ENCODE measurements around the gene CGB8.
"Not testable (repeated sequence)": the region's sequence is repeated elsewhere in the genome, so short reads cannot be mapped to it uniquely, and the experiment has no call there.

CGB8 gene

DNA sequence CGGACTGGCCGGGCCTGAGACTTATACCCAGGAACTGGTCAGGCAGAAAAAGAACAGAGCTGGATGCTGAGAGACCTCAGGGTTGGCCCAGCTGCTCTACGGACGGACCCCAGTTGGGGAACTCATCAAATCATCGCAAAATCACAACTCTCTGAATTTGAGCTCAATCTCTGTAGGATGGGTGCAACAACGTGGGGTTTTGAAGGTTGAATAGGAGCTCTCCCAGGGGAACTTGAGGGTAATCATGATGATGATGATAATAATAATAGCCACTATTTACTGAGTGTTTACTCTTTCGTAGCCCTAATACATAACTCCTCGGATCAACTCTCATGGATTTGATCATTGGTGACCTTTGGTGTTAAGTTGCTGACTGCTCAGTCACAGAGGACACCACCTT lies 18.6 kb downstream of the CGB8 start:
- DNase-seq (ENCODE audit: low read depth, low spot score), result not testable (repeated sequence)

DNA sequence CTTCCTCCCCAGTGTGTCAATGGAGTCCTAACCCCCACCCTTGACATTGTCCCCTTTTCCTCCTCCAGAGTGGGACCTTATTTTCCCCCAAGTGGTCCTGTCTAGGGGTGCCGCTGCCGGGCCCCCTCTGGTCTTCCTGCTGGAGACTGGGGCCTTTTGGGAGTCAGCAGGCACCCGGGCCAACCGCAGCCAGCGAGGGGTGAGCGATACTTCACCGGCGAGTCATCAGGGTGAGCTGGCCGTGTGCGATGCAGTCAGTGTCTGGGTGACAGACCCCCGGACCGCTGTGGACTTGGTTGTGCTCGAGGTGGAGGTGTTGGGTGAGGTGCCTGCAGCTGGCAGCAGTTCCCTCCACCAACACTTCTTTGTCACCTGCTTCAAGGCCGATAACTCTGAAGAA lies 19.2 kb downstream of the CGB8 start:
- DNase-seq (ENCODE audit: low read depth, low spot score), result not testable (repeated sequence)

DNA sequence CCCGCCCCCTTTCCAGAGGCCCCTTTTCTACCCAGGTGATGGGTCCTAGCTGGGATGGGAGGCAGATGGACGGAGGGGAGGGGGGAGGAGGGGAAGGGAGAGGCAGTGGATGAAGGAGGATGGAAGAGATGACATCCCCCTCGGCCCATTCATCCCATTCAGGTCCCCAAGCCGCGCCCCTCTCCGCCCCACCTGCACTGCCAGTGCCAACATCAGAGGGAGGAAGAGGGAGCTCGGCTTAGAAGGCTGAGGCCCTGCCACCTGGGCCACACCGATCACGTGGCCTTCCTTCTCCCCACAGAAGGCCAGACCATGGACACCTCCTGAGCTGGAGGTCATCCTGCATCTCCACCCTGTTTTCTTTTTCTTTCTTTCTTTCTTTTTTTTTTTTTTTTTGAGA lies 20.2 kb downstream of the CGB8 start:
- not testable (repeated sequence) for DNase-seq (ENCODE audit: low read depth, low spot score)

DNA sequence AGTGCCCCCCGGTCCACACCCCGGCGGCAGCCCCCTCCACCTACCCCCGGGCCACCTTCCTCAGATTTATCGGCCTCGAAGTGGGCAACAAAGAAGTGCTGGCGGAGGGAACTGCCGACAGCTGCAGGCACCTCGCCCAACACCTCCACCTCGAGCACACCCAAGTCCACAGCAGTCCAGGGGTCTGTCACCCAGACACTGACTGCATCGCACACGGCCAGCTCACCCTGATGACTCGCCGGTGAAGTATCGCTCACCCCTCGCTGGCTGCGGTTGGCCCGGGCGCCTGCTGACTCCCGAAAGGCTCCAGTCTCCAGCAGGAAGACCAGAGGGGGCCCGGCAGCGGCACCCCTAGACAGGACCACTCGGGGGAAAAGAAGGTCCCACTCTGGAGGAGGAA lies 23.3 kb downstream of the CGB8 start:
- DNase-seq (ENCODE audit: low read depth, low spot score), result not testable (repeated sequence)

DNA sequence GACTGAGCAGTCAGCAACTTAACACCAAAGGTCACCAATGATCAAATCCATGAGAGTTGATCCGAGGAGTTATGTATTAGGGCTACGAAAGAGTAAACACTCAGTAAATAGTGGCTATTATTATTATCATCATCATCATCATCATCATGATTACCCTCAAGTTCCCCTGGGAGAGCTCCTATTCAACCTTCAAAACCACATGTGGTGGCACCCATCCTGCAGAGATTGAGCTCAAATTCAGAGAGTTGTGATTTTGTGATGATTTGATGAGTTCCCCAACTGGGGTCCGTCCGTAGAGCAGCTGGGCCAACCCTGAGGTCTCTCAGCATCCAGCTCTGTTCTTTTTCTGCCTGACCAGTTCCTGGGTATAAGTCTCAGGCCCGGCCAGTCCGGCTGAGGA lies 23.8 kb downstream of the CGB8 start:
- not testable (repeated sequence) for DNase-seq (ENCODE audit: low read depth, low spot score)

DNA sequence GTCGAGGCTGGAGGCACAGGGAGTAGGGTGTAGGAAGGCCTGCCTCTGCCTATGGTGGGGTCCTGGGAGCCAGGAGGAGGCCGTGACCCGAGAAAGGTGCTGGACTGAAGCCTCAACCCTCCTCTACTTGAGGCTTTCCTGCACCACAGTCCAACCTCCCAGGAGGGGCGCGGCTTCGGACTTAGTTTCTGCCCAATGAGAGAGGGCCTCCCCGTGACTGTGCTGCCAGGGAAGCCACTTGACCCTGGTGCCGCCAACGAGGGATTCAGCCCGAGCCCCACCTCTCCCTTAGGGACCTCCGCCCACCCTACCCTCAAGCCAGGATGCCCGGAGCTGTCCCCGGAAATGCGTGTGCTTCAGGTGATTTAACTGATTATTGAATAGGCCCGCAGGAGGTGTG lies 24.7 kb downstream of the CGB8 start, which contains the start of gene CGB3:
Gene CGB3 (minus strand): TSS at position 101 of the 400 bp plus-strand sequence. CDS start 362 bp downstream, outside the sequence.
- DNase-seq (ENCODE audit: low read depth, low spot score), result not testable (repeated sequence)

DNA sequence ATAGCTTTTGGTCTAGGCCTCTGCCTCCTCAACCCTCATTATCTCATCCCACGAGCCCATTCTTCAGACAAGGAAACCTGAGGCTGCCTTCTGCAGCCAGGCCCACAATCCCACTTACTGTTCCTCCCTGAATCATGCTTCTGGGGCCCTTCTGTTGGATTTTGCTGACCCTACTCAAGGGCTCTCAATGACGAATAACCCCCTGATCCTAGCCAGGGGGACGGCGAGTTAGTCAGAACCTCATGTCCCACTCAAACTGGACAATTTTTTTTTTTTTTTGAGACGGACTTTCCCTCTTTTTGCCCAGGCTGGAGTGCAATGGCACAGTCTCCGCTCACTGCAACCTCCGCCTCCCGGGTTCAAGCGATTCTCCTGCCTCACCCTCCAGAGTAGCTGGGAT lies 26.8 kb downstream of the CGB8 start:
- no peak for DNase-seq (ENCODE audit: low read depth, low spot score)

DNA sequence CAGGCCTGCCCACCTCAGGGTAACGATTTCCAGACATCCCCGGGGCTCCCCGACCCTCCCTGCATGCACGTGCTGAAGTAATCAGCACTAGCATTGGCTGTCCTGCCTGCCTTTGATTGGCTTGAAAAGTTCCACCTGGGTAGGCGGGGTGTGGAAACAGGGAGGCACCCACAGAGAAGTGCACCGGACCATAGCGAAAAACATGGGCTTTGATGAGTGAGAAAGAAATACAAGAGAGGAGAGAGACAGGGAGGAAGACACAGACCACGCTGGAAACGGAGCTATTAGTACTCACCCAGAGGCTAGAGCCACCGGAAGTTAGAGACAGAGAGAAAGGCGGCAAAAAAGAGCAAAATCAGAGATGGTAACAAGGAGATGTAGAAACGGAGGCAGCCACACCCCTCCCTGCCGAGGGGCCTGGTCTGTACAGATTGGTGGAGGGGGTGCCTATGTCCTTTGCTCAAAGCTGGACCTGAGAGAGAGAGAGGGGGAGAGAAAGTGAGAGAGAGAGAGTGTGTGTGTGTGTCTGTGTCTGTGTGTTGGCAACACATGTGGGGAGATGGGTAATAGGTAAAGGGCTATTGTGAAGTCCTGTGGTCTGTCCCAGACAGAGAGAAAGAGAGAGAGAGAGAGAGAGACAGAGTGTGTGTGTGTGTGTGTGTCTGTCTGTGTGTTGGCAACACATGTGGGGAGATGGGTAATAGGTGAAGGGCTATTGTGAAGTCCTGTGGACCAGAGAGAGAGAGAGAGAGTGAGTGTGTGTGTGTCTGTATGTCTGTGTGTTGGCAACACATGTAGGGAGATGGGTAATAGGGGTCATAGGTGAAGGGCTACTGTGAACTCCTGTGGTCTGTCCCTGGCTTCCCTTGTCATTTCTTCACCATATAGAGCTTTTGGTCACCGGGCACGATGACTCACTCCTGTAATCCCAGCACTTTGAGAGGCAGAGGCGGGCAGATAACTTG lies 27.7 kb downstream of the CGB8 start:
- no peak for DNase-seq (ENCODE audit: low read depth, low spot score)

DNA sequence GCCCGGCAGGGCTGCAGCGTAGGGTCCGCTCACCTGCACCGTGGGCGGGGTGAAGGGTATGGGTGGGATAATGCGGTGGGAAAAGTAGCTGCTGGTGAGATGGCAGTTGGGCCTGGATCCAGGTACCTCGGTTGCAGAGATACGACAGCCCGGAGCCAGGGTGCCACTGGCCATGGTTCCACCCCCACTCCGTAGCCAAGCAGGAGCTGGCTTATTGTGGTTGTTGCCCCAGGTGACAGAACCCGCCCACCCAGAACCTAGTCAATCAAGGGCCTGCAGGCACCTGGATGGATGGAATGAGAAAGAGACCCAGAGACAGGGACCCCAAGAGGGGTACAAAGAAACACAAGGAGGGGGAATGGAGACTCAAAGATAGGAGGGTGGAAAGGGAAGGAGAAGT lies 28.6 kb downstream of the CGB8 start:
- no peak for DNase-seq (ENCODE audit: low read depth, low spot score)

DNA sequence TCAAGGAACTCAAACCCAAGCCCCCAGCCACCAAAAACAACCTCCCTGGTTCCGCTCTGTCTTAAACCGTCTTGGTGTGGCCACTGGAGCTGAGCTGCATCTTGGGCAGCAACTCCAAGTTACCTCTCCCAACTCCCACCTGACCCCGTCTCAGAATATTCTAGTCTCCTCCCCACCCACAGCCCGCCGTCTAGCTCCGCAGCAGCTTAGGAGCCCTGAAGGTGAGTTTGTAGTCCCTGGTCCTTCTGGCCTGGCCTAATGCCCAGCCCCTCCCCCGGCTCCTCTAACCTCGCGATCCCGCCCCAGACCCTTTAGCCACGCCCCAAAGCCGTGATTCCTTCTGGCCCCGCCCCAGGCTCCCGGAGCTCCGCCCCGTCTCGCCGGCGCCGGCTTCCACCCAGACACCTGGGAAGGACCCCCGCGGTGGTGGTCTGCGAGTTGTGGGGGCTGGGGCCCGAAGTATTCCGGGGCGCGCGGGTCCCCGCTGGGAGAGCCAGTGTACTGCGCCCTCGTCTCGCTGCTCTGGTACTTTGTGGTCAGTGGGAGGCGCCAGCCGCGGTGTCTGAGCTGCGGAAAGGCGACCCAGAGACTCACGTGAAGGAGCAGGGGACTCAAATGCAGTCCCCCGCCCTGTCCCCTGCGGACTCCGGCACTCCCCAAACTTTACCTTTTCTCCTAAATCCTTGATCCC lies 29.5 kb downstream of the CGB8 start:
- DNase-seq (ENCODE audit: low read depth, low spot score), result no peak

DNA sequence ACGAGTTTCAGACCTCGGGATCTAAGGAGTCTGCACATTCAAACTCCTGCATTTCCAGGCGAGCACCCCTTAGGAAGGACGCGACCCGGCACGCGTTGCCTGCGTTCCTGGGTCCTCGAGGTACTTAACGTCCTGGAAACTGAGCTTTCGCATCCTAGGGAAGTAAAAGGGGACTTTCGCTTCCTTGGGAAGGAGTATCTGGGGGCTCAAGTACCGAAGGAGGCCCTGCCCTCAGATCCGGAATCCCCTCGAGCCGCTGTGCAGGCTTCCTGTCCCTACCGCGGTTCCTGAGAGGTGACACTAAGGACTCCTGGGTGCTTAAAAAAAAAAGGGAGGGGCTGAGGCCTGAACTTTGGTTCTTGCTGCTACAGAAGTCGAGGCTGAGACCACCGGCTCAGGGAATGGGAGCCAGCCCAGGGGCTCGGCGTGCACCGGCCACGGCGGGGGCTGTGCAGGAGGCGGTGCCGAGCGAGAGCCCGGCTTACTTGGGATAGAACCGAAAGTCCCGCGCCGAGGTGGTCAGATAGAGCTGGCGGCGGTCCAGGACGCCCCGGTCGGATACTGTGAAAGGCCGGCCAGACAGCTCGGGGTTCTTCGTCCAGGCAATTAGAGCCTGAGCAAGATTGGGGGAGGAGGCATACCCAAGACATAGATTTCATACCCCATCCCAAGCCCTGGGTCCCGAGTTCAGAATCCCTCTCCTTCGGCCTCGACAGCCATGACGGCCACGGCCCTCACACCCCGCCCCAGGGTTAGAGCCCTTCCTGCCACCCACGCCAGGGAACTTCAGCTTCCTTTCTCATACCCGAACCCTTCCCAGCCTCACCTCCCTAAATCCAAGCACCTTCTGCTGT lies 30.3 kb downstream of the CGB8 start:
- DNase-seq (ENCODE audit: low read depth, low spot score), result not testable (repeated sequence)

DNA sequence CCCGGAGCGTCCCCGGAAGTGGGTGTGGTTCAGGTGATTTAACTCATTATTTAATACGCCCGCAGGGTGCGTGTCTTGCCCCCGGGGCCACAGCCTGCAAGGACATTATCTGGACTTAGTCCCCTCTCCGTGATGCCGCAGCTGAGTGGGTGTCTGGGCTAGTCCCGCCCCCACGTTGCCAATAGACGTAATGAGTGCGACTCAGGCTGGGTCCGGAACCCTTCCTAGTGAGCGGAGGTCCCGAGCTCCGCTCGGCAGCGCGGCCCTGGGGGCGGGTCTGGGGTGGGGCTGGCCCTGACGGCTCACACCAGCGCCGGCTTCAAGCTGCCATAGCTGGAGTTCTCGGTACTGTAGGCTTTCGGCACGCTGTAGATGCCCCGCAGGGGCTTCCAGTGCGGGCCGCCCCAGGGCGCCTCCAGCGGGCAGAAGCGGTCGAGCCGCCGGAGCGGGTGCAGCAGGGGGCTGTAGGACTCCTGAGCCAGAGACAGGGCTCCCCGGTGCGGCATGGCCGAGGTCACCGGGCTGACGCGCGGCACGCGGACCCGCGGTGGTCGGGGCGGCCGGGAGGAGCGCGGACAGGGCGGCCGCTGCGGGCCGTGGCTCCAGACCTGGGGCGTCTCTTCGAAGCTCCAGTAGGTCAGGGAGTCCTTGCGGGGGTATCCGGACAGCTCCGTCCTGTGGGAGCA lies 31.1 kb downstream of the CGB8 start:
- no peak for DNase-seq (ENCODE audit: low read depth, low spot score)

DNA sequence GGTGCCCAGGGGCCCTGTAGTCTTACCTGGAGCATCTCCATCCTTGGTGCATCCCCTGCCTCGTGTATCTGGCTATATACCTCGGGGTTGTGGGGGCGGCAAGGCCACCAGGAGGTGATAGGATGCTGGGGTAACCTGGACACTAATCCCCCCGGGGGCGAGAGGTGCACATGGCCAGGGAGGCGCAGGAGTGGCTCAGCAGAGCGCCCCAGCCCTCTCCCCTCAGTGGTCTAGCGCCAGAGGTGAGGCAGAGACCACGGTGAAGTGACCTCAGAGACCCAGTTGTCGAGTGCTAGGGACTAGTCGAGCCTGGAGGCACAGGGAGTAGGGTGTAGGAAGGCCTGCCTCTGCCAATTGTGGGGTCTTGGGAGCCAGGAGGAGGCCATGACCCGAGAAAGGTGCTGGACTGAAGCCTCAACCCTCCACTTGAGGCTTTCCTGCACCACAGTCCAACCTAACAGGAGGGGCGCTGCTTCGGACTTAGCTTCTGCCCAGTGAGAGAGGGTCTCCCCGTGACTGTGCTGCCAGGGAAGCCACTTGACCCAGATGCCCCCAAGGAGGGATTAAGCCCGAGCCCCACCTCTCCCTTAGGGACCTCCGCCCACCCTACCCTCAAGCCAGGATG lies 31.8 kb downstream of the CGB8 start, which contains the start of gene LHB:
Gene LHB (minus strand): TSS at position 51 of the 625 bp plus-strand sequence. CDS start 10 bp downstream, at position 41.
- DNase-seq (ENCODE audit: low read depth, low spot score), result no peak

DNA sequence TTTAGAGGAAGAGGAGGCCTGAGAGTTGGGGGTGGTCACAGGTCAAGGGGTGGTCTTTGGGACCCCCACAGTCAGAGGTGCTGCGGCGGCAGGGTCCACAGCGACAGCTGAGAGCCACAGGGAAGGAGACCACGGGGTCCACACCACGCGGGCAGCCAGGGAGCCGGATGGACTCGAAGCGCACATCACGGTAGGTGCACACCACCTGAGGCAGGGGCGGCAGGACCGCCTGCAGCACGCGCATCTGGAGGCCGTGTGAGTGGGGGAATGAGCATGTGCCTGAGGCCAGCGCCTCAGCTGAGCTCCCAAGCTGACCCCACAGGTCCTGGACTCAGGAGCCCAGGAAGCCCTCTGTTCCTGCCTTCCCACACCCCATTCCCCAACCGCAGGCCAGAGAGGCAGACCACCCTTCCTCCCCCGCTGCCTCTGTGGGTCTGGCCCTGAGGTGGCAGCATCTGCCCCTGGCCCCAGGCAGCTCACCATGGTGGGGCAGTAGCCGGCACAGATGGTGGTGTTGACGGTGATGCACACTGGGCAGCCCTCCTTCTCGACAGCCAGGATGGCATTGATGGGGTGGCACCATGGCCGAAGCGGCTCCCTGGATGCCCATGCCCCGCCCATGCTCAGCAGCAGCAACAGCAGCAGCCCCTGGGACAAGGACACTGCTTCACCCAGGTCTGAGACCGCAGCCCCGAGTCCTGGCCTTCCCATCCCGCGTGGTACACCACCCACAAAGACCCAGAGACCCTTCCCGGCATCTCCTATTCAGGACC lies 32.7 kb downstream of the CGB8 start:
- DNase-seq (ENCODE audit: low read depth, low spot score), result no peak

DNA sequence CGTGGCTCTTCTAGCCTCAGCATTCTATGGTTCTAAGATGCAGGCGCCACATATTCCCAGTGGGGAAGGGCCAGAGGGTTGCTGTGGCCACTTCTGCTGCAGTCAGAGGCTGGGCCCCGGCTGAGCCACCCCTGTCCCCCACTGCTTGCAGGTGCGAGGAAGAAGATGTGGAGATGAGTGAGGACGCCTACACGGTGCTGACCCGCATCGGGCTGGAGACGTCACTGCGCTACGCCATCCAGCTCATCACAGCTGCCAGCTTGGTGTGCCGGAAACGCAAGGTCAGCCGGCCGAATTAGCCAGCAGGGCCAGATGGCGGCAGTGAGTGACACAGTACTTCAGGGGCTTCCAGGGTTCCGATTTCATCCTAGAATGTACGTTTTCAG lies 34.0 kb downstream of the CGB8 start:
- no peak for DNase-seq (ENCODE audit: low read depth, low spot score)

DNA sequence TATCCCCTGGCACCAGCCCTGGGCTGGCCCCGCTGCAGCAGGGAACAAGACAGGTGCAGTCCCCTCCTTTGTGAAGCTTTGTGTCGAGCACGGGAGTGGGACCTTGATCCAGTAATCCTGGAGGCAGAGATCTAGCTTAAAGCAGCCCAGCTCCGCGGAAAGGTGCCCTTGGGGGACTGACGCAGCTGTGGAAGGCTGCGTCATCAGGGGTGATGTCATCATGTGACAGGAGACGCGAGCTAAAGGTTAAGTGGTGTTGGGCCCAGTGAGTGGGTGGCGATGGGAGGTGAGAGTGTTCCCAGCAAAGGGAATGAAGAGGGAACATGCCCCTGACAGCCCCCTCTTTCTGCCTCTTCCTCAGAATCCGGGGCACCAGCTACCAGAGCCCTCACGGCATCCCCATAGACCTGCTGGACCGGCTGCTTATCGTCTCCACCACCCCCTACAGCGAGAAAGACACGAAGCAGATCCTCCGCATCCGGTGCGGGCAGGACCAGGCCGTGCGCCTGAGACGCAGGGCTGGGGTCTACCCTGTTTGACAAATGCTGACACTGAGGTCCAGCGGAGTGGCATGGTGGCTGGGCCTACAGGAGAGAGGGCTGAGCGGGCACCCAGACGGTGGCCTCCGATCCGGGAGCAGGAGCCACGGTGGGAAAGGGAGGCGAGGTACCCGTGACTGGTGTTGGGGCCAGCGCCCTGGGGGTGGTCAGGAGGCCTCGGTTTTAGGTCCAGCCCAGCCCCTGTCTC lies 34.6 kb downstream of the CGB8 start:
- no peak for DNase-seq (ENCODE audit: low read depth, low spot score)

DNA sequence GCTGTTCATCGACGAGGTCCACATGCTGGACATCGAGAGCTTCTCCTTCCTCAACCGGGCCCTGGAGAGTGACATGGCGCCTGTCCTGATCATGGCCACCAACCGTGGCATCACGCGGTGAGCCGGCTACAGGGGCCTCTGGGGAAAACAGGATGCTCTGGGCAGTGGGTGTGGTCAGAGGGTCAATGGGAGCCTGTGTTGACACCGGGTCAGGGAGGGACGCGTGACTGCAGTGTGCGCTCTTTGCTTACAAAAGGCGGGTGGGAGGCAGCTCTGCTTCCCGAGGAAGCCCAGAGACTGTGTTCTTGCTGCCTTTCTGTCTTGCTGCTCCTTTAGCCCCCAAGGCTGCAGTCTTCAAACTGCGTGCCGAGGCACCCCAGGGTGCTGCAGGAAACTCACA lies 37.7 kb downstream of the CGB8 start:
- no peak for DNase-seq (ENCODE audit: low read depth, low spot score)

DNA sequence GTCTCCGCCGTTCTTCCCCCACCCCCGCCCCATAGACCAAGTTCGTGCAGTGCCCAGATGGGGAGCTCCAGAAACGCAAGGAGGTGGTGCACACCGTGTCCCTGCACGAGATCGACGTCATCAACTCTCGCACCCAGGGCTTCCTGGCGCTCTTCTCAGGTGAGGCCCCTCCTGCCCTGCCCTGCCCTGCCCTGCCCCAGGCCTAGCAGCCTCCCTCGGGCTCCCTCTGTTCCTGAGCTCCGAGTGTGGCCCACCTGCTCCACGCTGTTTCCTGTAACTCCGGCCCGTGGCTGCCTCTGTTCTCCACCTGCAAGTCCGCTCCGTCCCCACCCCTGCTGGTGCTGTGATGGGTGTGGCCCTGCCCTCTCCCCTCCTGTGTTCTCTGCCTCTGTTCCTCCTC lies 38.5 kb downstream of the CGB8 start:
- DNase-seq (ENCODE audit: low read depth, low spot score), result no peak

DNA sequence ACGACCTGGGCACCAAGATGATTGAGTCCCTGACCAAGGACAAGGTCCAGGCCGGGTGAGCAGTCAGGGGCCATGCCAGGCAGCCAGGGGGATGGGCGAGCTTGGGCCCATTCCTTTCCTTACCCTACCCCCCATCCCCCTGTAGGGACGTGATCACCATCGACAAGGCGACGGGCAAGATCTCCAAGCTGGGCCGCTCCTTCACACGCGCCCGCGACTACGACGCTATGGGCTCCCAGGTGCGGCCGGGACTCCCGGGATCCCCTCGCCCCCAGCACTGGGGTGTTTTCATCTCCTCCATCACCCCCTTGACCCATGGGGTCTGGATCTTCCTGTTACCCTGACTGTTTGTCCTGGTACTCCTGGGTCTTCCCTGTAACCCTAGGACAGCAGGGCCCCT lies 39.1 kb downstream of the CGB8 start:
- DNase-seq (ENCODE audit: low read depth, low spot score), result no peak

All from brain pericyte (primary cell).